ENCODE data around the gene KCNMB2.

DNA sequence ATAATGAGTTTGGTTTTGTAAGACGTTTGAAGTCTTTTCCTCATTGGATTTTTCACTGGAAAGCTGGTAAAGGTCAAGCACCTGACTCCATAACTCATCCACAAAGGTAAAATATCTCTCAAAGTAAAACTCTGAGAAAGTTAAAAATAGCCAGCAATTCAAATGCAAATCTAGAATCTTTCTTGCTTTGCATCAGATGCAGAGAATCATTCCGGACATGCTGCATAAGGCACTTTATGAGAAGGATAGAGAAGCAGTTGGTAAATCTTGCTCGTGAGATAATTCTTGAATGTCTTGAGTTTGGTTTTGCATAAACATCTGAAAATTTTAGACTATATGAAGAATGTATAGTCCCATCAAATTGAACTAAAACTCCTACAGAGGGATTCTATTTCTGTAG, 9.1 kb downstream of the KCNMB2 start:
- TF ChIP-seq POLR2AphosphoS5 (IDR thresholded peaks at IDR 0.05; ENCODE audit: low read depth) (no peak), SPI1 (IDR thresholded peaks at IDR 0.05; ENCODE audit: borderline replicate concordance, low read depth) (no peak), GABPA (IDR thresholded peaks at IDR 0.05; ENCODE audit: low read depth) (no peak)
- TF ChIP-seq, protein P1, sequence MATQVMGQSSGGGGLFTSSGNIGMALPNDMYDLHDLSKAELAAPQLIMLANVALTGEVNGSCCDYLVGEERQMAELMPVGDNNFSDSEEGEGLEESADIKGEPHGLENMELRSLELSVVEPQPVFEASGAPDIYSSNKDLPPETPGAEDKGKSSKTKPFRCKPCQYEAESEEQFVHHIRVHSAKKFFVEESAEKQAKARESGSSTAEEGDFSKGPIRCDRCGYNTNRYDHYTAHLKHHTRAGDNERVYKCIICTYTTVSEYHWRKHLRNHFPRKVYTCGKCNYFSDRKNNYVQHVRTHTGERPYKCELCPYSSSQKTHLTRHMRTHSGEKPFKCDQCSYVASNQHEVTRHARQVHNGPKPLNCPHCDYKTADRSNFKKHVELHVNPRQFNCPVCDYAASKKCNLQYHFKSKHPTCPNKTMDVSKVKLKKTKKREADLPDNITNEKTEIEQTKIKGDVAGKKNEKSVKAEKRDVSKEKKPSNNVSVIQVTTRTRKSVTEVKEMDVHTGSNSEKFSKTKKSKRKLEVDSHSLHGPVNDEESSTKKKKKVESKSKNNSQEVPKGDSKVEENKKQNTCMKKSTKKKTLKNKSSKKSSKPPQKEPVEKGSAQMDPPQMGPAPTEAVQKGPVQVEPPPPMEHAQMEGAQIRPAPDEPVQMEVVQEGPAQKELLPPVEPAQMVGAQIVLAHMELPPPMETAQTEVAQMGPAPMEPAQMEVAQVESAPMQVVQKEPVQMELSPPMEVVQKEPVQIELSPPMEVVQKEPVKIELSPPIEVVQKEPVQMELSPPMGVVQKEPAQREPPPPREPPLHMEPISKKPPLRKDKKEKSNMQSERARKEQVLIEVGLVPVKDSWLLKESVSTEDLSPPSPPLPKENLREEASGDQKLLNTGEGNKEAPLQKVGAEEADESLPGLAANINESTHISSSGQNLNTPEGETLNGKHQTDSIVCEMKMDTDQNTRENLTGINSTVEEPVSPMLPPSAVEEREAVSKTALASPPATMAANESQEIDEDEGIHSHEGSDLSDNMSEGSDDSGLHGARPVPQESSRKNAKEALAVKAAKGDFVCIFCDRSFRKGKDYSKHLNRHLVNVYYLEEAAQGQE (IDR thresholded peaks at IDR 0.05; ENCODE audit: insufficient replicate concordance, low read depth), result no peak
- TF ChIP-seq, protein P2, sequence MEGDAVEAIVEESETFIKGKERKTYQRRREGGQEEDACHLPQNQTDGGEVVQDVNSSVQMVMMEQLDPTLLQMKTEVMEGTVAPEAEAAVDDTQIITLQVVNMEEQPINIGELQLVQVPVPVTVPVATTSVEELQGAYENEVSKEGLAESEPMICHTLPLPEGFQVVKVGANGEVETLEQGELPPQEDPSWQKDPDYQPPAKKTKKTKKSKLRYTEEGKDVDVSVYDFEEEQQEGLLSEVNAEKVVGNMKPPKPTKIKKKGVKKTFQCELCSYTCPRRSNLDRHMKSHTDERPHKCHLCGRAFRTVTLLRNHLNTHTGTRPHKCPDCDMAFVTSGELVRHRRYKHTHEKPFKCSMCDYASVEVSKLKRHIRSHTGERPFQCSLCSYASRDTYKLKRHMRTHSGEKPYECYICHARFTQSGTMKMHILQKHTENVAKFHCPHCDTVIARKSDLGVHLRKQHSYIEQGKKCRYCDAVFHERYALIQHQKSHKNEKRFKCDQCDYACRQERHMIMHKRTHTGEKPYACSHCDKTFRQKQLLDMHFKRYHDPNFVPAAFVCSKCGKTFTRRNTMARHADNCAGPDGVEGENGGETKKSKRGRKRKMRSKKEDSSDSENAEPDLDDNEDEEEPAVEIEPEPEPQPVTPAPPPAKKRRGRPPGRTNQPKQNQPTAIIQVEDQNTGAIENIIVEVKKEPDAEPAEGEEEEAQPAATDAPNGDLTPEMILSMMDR (IDR thresholded peaks at IDR 0.05; ENCODE audit: insufficient read depth, low read length), result no peak

Data from HL-60 (cell line).